ENCODE measurements around the gene NUTM1. TPM values are rescaled to one million over a fixed set of nuclear protein-coding genes. Genes with fewer than 3 reads are reported as not detected.
"Not testable (repeated sequence)": the region's sequence is repeated elsewhere in the genome, so short reads cannot be mapped to it uniquely, and the experiment has no call there.

NUTM1 gene
- polyA plus RNA-seq, 3 donors from 2014 or later = not detected

- not testable (repeated sequence) for H3K4me1 Mint-ChIP-seq, H3K36me3 Mint-ChIP-seq
Measured at GRCh38 chr15:34380491-34380890, 37.4 kb downstream of the NUTM1 start.

GRCh38 chr15:34381829-34382521, 38.9 kb downstream of the NUTM1 start:
- H3K9me3 Mint-ChIP-seq; DNase-seq; H3K4me1 Mint-ChIP-seq; H3K4me3 Mint-ChIP-seq; H3K27me3 Mint-ChIP-seq (ENCODE audit: low read depth in 3 of 3); H3K27ac Mint-ChIP-seq; H3K36me3 Mint-ChIP-seq: not testable (repeated sequence)

More at GRCh38 chr15:34380491-34380890, 37.4 kb downstream of the NUTM1 start:
- not testable (repeated sequence) for H3K27me3 Mint-ChIP-seq (ENCODE audit: low read depth in 3 of 3); H3K4me3 Mint-ChIP-seq; DNase-seq; H3K27ac Mint-ChIP-seq; H3K9me3 Mint-ChIP-seq

GRCh38 chr15:34389594-34390086, 46.5 kb downstream of the NUTM1 start:
- not testable (repeated sequence) for H3K27ac Mint-ChIP-seq; H3K4me3 Mint-ChIP-seq; DNase-seq; H3K36me3 Mint-ChIP-seq; H3K9me3 Mint-ChIP-seq; H3K27me3 Mint-ChIP-seq (ENCODE audit: low read depth in 3 of 3); H3K4me1 Mint-ChIP-seq

- H3K4me1 Mint-ChIP-seq; H3K36me3 Mint-ChIP-seq; H3K27me3 Mint-ChIP-seq (ENCODE audit: low read depth in 3 of 3); H3K27ac Mint-ChIP-seq; H3K9me3 Mint-ChIP-seq; DNase-seq; H3K4me3 Mint-ChIP-seq: not testable (repeated sequence)
Measured at GRCh38 chr15:34392981-34393380, 49.9 kb downstream of the NUTM1 start.

- H3K27ac Mint-ChIP-seq; H3K36me3 Mint-ChIP-seq; H3K4me1 Mint-ChIP-seq; H3K4me3 Mint-ChIP-seq; H3K9me3 Mint-ChIP-seq; H3K27me3 Mint-ChIP-seq (ENCODE audit: low read depth in 3 of 3): not testable (repeated sequence)
- peak in 1 of 3 donors; percentile 19 for DNase-seq
Measured at GRCh38 chr15:34397637-34398259, 54.6 kb downstream of the NUTM1 start.

- H3K27me3 Mint-ChIP-seq (ENCODE audit: low read depth in 3 of 3); H3K9me3 Mint-ChIP-seq; H3K4me1 Mint-ChIP-seq; H3K4me3 Mint-ChIP-seq; DNase-seq; H3K27ac Mint-ChIP-seq; H3K36me3 Mint-ChIP-seq: not testable (repeated sequence)
Measured at GRCh38 chr15:34403160-34403598, 60.1 kb downstream of the NUTM1 start.

GRCh38 chr15:34403899-34404298, 60.8 kb downstream of the NUTM1 start:
- H3K36me3 Mint-ChIP-seq; H3K4me1 Mint-ChIP-seq; DNase-seq; H3K4me3 Mint-ChIP-seq; H3K27me3 Mint-ChIP-seq (ENCODE audit: low read depth in 3 of 3); H3K9me3 Mint-ChIP-seq; H3K27ac Mint-ChIP-seq: not testable (repeated sequence)

Other genes with a start within 250 kb of the NUTM1 start
- 100 to 1,000 TPM; 132 to 209 (median 169) TPM for gene EMC7, start 241.5 kb upstream of the NUTM1 start, polyA plus RNA-seq
- under 1 TPM; 0.53 to 0.90 (median 0.87) TPM for gene PGBD4, start 241.2 kb upstream of the NUTM1 start, polyA plus RNA-seq
- 10 to 100 TPM; 24.7 to 30.5 (median 26.9) TPM for gene KATNBL1, start 133.2 kb upstream of the NUTM1 start, polyA plus RNA-seq
- 100 to 1,000 TPM; 186 to 340 (median 228) TPM for gene EMC4, start 118.3 kb upstream of the NUTM1 start, polyA plus RNA-seq
- 1 to 10 TPM in 2 of 3 donors, under 1 TPM in 1; 0.35 to 7.8 (median 3.3) TPM for gene SLC12A6, start 5.5 kb upstream of the NUTM1 start, polyA plus RNA-seq
- gene NOP10, start 179 bp upstream of the NUTM1 start, polyA plus RNA-seq = 100 to 1,000 TPM; 350 to 457 (median 379) TPM
- 1 to 10 TPM; 7.0 to 9.2 (median 7.3) TPM for gene LPCAT4, start 23.9 kb downstream of the NUTM1 start, polyA plus RNA-seq
- under 1 TPM; 0.73 to 0.98 (median 0.84) TPM for gene GOLGA8A, start 94.5 kb downstream of the NUTM1 start, polyA plus RNA-seq
- 1 to 10 TPM; 2.5 to 6.3 (median 5.6) TPM for gene GOLGA8B, start 240.3 kb downstream of the NUTM1 start, polyA plus RNA-seq

Measured in immature natural killer cell (primary cell).